Measurements from ENCODE around the gene UBE2H. TPM values are rescaled to one million over a fixed set of nuclear protein-coding genes. Genes with fewer than 3 reads are reported as not detected.

The UBE2H gene
- total and polyA plus RNA-seq, 10 donors = 13.5 to 98.0 (median 65.5) TPM

- Histone ChIP-seq H3K4me1 (peaks cover 0 to 56% (median 14%) of the 10 kb centered on the region in 6 donors), H3K27ac (peak overlapping the region in 2 of 8 donors; percentile 34 to 62), H3K4me3 (no peak overlapping the region), H3K9me3 (no peaks in the 10 kb centered on the region), H3K27me3 (replicated peaks in 1 of 7) (no peaks in the 10 kb centered on the region), H3K36me3 (peaks cover 0 to 70% (median 13%) of the 10 kb centered on the region in 6 donors)
- WGBS, 5 donors = 90 to 94% (median 92%) methylated on average over 2 of the region's 2 CpGs
- intact Hi-C loops (cut with DNase I; ENCODE audit: low total_unique reads) = no loop called here
- TF ChIP-seq POLR2A (IDR thresholded peaks at IDR 0.05) = no peak
- TF ChIP-seq CTCF (IDR thresholded peaks at IDR 0.05 in 8 of 11, conservative IDR thresholded peaks at IDR 0.05 in 3 of 11) = no peak
- no peak for TF ChIP-seq POLR2AphosphoS5 (IDR thresholded peaks at IDR 0.05)
- DNase-seq = no peak
Observed at GRCh38 chr7:129875160-129875559, 77.6 kb downstream of the UBE2H start.

GRCh38 chr7:129874722-129875121 lies 78.0 kb downstream of the UBE2H start:
- H3K27me3 ChIP-seq (replicated peaks in 1 of 7) = no peaks in the 10 kb centered on the region
- TF ChIP-seq POLR2AphosphoS5 (IDR thresholded peaks at IDR 0.05) = no peak
- no peak for TF ChIP-seq CTCF (IDR thresholded peaks at IDR 0.05 in 8 of 11, conservative IDR thresholded peaks at IDR 0.05 in 3 of 11)
- TF ChIP-seq POLR2A (IDR thresholded peaks at IDR 0.05) = no peak
- intact Hi-C loops (cut with DNase I; ENCODE audit: low total_unique reads) = no loop called here

DNA sequence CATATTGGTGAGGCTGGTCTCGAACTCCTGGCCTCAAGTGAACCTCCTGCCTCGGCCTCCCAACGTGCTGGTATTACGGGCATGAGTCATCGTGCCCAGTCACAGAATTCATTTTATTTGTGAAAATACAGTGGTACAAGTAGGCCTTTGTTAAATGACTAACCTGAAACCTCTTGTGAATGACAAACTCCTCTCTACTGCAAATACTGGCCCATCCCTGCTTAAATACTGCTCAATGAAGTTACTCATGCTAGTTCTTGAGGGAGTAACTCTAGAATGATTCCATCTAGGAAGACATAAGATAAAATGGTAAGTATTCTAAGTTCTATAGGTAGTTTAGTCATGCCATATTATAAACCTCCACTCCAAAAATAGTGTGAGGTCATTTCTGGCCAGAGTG lies 80.7 kb downstream of the UBE2H start:
- H3K27ac ChIP-seq = no peak overlapping the region
- intact Hi-C loops (cut with DNase I; ENCODE audit: low total_unique reads) = no loop called here
- no peak for TF ChIP-seq POLR2AphosphoS5 (IDR thresholded peaks at IDR 0.05)
- no peak for TF ChIP-seq CTCF (IDR thresholded peaks at IDR 0.05 in 8 of 11, conservative IDR thresholded peaks at IDR 0.05 in 3 of 11)
- TF ChIP-seq POLR2A (IDR thresholded peaks at IDR 0.05) = no peak
- H3K4me3 ChIP-seq = no peak overlapping the region
- DNase-seq = no peak
- H3K27me3 ChIP-seq (replicated peaks in 1 of 7) = no peaks in the 10 kb centered on the region
- H3K36me3 ChIP-seq = peaks cover 0 to 58% (median 6%) of the 10 kb centered on the region in 6 donors
- peaks cover 0 to 30% (median 7%) of the 10 kb centered on the region in 6 donors for H3K4me1 ChIP-seq
- H3K9me3 ChIP-seq = no peaks in the 10 kb centered on the region
- WGBS, 5 donors = 92 to 98% (median 97%) methylated on average over 5 of the region's 5 CpGs

More at GRCh38 chr7:129874722-129875121, 78.0 kb downstream of the UBE2H start:
- Histone ChIP-seq H3K4me1 (peaks cover 0 to 52% (median 12%) of the 10 kb centered on the region in 6 donors), H3K36me3 (peaks cover 0 to 68% (median 13%) of the 10 kb centered on the region in 6 donors), H3K4me3 (no peak overlapping the region), H3K9me3 (no peaks in the 10 kb centered on the region), H3K27ac (peak overlapping the region in 2 of 8 donors; percentile 34 to 62)
- 71 to 84% (median 77%) methylated on average over 4 of the region's 4 CpGs for WGBS, 5 donors
- DNase-seq = no peak

DNA sequence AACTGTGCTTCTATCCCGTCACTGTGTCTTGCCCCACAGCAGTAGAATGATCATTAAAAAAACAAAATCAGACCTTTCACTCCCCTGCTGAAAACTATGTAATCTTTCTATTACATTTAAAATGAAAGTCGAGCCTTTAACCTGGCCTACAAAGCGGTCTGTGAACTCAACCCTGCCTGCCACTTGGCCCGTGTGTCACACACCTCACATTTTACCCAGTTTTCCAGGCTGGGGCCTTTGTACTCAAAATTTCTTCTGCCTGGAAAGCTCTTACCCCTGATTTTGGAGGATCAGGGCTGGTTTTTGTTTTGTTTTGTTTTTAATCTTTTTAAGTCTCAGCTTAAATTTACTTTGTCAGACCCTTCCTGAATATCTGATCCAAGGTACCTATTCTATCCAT lies 82.1 kb downstream of the UBE2H start:
- no peak for DNase-seq
- intact Hi-C loops (cut with DNase I; ENCODE audit: low total_unique reads) = no loop called here
- TF ChIP-seq POLR2AphosphoS5 (IDR thresholded peaks at IDR 0.05) = no peak
- no peak for TF ChIP-seq POLR2A (IDR thresholded peaks at IDR 0.05)
- TF ChIP-seq CTCF (IDR thresholded peaks at IDR 0.05 in 8 of 11, conservative IDR thresholded peaks at IDR 0.05 in 3 of 11) = no peak
- no peak overlapping the region for H3K27ac ChIP-seq
- peaks cover 0 to 51% (median 3%) of the 10 kb centered on the region in 6 donors for H3K36me3 ChIP-seq
- H3K4me1 ChIP-seq = peaks cover 0 to 26% (median 7%) of the 10 kb centered on the region in 6 donors
- WGBS, 5 donors = 95 to 98% (median 95%) methylated on average over 4 of the region's 4 CpGs
- H3K9me3 ChIP-seq = no peaks in the 10 kb centered on the region
- no peak overlapping the region for H3K4me3 ChIP-seq
- no peaks in the 10 kb centered on the region for H3K27me3 ChIP-seq (replicated peaks in 1 of 7)

All from spleen (tissue), 11 donors.